Measurements from ENCODE around the gene UXS1.

- TF ChIP-seq YY1 (IDR thresholded peaks at IDR 0.05; ENCODE audit: insufficient read depth, insufficient read length) (no peak), SUZ12 (IDR thresholded peaks at IDR 0.05; ENCODE audit: extremely low read depth, insufficient read depth, insufficient read length) (no peak)
Measured at GRCh38 chr2:106127282-106127771, 66.8 kb downstream of the UXS1 start.

Data from NT2/D1 (cell line).